HG03159 (cell line): ENCODE results near the gene RIC8A.
"Not testable (repeated sequence)": the region's sequence is repeated elsewhere in the genome, so short reads cannot be mapped to it uniquely, and the experiment has no call there.

Experiments used
- ATAC-seq: cut with Tn5 transposase; IDR thresholded peaks from one replicate; pipeline ENCODE4 v1.9.1; 2021; ENCODE audit warnings: mild to moderate bottlenecking, moderate library complexity; ENCODE audit not compliant: unreplicated experiment

Gene RIC8A

GRCh38 chr11:217704-218103 is 10.2 kb downstream of the RIC8A start:
- no peak for ATAC-seq

GRCh38 chr11:218815-219593 is 11.5 kb downstream of the RIC8A start:
- no peak for ATAC-seq

GRCh38 chr11:220641-221215 is 13.2 kb downstream of the RIC8A start:
- not testable (repeated sequence) for ATAC-seq

- ATAC-seq: no peak
Measured at GRCh38 chr11:221539-221938, 14.0 kb downstream of the RIC8A start.

- no peak for ATAC-seq
Measured at GRCh38 chr11:221998-222789, 14.7 kb downstream of the RIC8A start.

- no peak for ATAC-seq
Measured at GRCh38 chr11:223026-223789, 15.7 kb downstream of the RIC8A start.

- ATAC-seq: no peak
Measured at GRCh38 chr11:223884-224283, 16.4 kb downstream of the RIC8A start.

GRCh38 chr11:224424-224823 is 16.9 kb downstream of the RIC8A start:
- ATAC-seq: no peak

GRCh38 chr11:225734-226453 is 18.4 kb downstream of the RIC8A start:
- ATAC-seq: no peak

- no peak for ATAC-seq
Measured at GRCh38 chr11:227824-228379, 20.4 kb downstream of the RIC8A start.

GRCh38 chr11:230431-230830 is 22.9 kb downstream of the RIC8A start:
- ATAC-seq: no peak

GRCh38 chr11:232783-233565 is 25.5 kb downstream of the RIC8A start:
- ATAC-seq: no peak

GRCh38 chr11:235180-235579 is 27.7 kb downstream of the RIC8A start:
- no peak for ATAC-seq

- ATAC-seq: peak; percentile 10
Measured at GRCh38 chr11:235609-235996, 28.1 kb downstream of the RIC8A start.

GRCh38 chr11:235997-236773 is 28.7 kb downstream of the RIC8A start, which contains the start of gene SIRT3:
Gene SIRT3, minus strand, starts transcription at chr11:236342. Its CDS starts 14 bp downstream, at chr11:236328.
- ATAC-seq: peak; percentile 71

- ATAC-seq: peak; percentile 79
Measured at GRCh38 chr11:236774-237767, 29.6 kb downstream of the RIC8A start, which contains the start of gene PSMD13. Gene PSMD13, plus strand, starts transcription at chr11:236976. Its CDS starts 74 bp downstream, at chr11:237050.

GRCh38 chr11:238346-238745 is 30.8 kb downstream of the RIC8A start:
- ATAC-seq: not testable (repeated sequence)
